GM23338 (cell line): ENCODE data around the gene TSHZ3. TPM values are rescaled to one million over a fixed set of nuclear protein-coding genes. Genes with fewer than 3 reads are reported as not detected.

Source experiments
- ATAC-seq: fragments of 200-7000 bp; cut with Tn5 transposase; 3 replicates; pipeline ENCODE4 v1.9.1; 2020
- DNase-seq: peaks from one replicate; pipeline ENCODE4 v3.0.0-alpha.2; 2015; ENCODE audit warnings: low spot score
- H2AFZ ChIP-seq: fragments of 200-600 bp; sonication (generic); 2 replicates; pipeline ENCODE4 v1.8.0; 2016; ENCODE audit warnings: antibody characterized with exemption, mild to moderate bottlenecking, moderate library complexity
- H3F3A ChIP-seq: fragments of 200-600 bp; sonication (generic); replicated peaks from 2 replicates; pipeline ENCODE4 v1.8.0; 2017; ENCODE audit warnings: antibody characterized with exemption, mixed run types, low read depth
- H3K27ac ChIP-seq: fragments of 200-600 bp; sonication (generic); 2 replicates; pipeline ENCODE4 v1.6.1; 2016; ENCODE audit warnings: low read depth
- H3K27me3 ChIP-seq: fragments of 200-600 bp; sonication (generic); 2 replicates; pipeline ENCODE4 v1.8.0; 2016; ENCODE audit warnings: mild to moderate bottlenecking, mixed run types, moderate library complexity; ENCODE audit not compliant: insufficient read depth
- H3K36me3 ChIP-seq: fragments of 200-600 bp; sonication (generic); 2 replicates; pipeline ENCODE4 v1.8.0; 2016; ENCODE audit warnings: mild to moderate bottlenecking; ENCODE audit not compliant: insufficient read depth
- H3K4me1 ChIP-seq: fragments of 200-600 bp; sonication (generic); 2 replicates; pipeline ENCODE4 v1.8.0; 2016; ENCODE audit warnings: mild to moderate bottlenecking, moderate library complexity; ENCODE audit not compliant: insufficient read depth
- H3K4me2 ChIP-seq: fragments of 200-600 bp; sonication (generic); 2 replicates; pipeline ENCODE4 v1.7.1; 2017; ENCODE audit warnings: mixed run types
- H3K4me3 ChIP-seq: fragments of 200-600 bp; sonication (generic); 2 replicates; pipeline ENCODE4 v1.6.1; 2016; ENCODE audit warnings: mixed run types
- H3K79me2 ChIP-seq: fragments of 200-600 bp; sonication (generic); replicated peaks from 2 replicates; pipeline ENCODE4 v1.8.0; 2017; ENCODE audit warnings: mild to moderate bottlenecking; ENCODE audit not compliant: insufficient read depth
- H3K9me2 ChIP-seq: fragments of 200-600 bp; sonication (generic); 2 replicates; pipeline ENCODE4 v1.8.0; 2017; ENCODE audit not compliant: insufficient read depth
- H4K20me1 ChIP-seq: fragments of 200-600 bp; sonication (generic); replicated peaks from 2 replicates; pipeline ENCODE4 v1.8.0; 2017; ENCODE audit warnings: mild to moderate bottlenecking; ENCODE audit not compliant: insufficient read depth
- H3K27ac Mint-ChIP-seq: 2 replicates; pipeline ENCODE4 v1.8.0; 2020; ENCODE audit warnings: inconsistent platforms, mild to moderate bottlenecking, moderate library complexity, mixed read lengths
- H3K27me3 Mint-ChIP-seq: 3 replicates; pipeline ENCODE4 v1.8.0; 2022; ENCODE audit warnings: low read depth, mild to moderate bottlenecking, moderate library complexity, mixed read lengths, inconsistent platforms; ENCODE audit not compliant: insufficient read depth, poor library complexity
- H3K36me3 Mint-ChIP-seq: 3 replicates; pipeline ENCODE4 v1.8.0; 2021; ENCODE audit warnings: low read depth, mild to moderate bottlenecking, inconsistent platforms, moderate library complexity, mixed read lengths
- H3K4me1 Mint-ChIP-seq: 3 replicates; pipeline ENCODE4 v1.8.0; 2020; ENCODE audit warnings: mild to moderate bottlenecking, inconsistent platforms, mixed read lengths
- H3K4me3 Mint-ChIP-seq: 3 replicates; pipeline ENCODE4 v1.8.0; 2021; ENCODE audit warnings: moderate library complexity, mild to moderate bottlenecking, inconsistent platforms, mixed read lengths
- H3K9me3 Mint-ChIP-seq: 3 replicates; pipeline ENCODE4 v1.8.0; 2020; ENCODE audit warnings: moderate library complexity, mild to moderate bottlenecking, inconsistent platforms, mixed read lengths
- CREB1 ChIP-seq: fragments of 250-450 bp; sonication (Bioruptor Pico); IDR thresholded peaks from 2 replicates; pipeline ENCODE4 v1.5.0; 2020; ENCODE audit warnings: low read depth, mild to moderate bottlenecking, moderate library complexity
- CTCF ChIP-seq, 2 experiments: fragments of 200-600 bp in 1 of 2; sonication (generic) in 1 of 2; conservative IDR thresholded peaks; 2 replicates each; pipeline versions ENCODE4 v1.5.1 to v1.6.1; 2016 to 2017; ENCODE audit warnings: antibody characterized with exemption in 2 of 2, low read depth in 2 of 2, mild to moderate bottlenecking in 2 of 2, moderate library complexity in 1 of 2
- ETS1 ChIP-seq: IDR thresholded peaks from 2 replicates; pipeline ENCODE4 v1.6.1; 2016; ENCODE audit warnings: antibody characterized with exemption
- EZH2 ChIP-seq: fragments of 200-600 bp; sonication (generic); IDR thresholded peaks from one replicate; pipeline ENCODE4 v1.8.0; 2017; ENCODE audit warnings: antibody characterized with exemption, mild to moderate bottlenecking, low read depth; ENCODE audit not compliant: unreplicated experiment
- JUNB ChIP-seq: IDR thresholded peaks from one replicate; pipeline ENCODE4 v1.6.1; 2016; ENCODE audit warnings: antibody characterized with exemption; ENCODE audit not compliant: unreplicated experiment
- NANOG ChIP-seq: IDR thresholded peaks from 2 replicates; pipeline ENCODE4 v1.6.1; 2016; ENCODE audit warnings: antibody characterized with exemption, borderline replicate concordance
- POLR2AphosphoS5 ChIP-seq: IDR thresholded peaks from 2 replicates; pipeline ENCODE4 v1.6.1; 2016; ENCODE audit warnings: antibody characterized with exemption, low read depth
- REST ChIP-seq: IDR thresholded peaks from one replicate; pipeline ENCODE4 v1.6.1; 2018; ENCODE audit warnings: antibody characterized with exemption; ENCODE audit not compliant: unreplicated experiment
- STAT1 ChIP-seq: IDR thresholded peaks from one replicate; pipeline ENCODE4 v1.6.1; 2016; ENCODE audit warnings: antibody characterized with exemption; ENCODE audit not compliant: unreplicated experiment
- ZNF114 ChIP-seq: fragments of 250-450 bp; sonication (Bioruptor Pico); IDR thresholded peaks from 2 replicates; pipeline ENCODE4 v1.5.0; 2020; ENCODE audit warnings: mild to moderate bottlenecking, moderate library complexity
- ZNF331 ChIP-seq: fragments of 250-450 bp; sonication (Bioruptor Pico); IDR thresholded peaks from 2 replicates; pipeline ENCODE4 v1.5.0; 2020; ENCODE audit warnings: low read depth, mild to moderate bottlenecking, moderate library complexity
- polyA plus RNA-seq: library from polyadenylated mRNA; unstranded; fragments of >200 nt; fragmentation: Nextera tagmentation; extraction: Ambion mirVana; gene quantifications from 2 replicates; pipeline ENCODE4 v1.2.1, GENCODE V29; 2016
- total RNA-seq: library from RNA; depleted of rRNA; stranded (reverse); fragments of >200 nt; shearing (Covaris generic); gene quantifications from 2 replicates; pipeline ENCODE4 v1.2.3, GENCODE V29; 2014

TSHZ3 gene
- total and polyA plus RNA-seq, 2 experiments from 2014 or later = 3.8 to 8.9 TPM

- no peak overlapping the region for H3K27ac Mint-ChIP-seq
- Histone ChIP-seq H2AFZ (no peak overlapping the region), H3F3A (no peaks in the 10 kb centered on the region), H3K9me2 (peaks cover 7% of the 10 kb centered on the region; the same call in 1 of the 2 replicates), H3K79me2 (peaks cover 9% of the 10 kb centered on the region; the same call in 1 of the 2 replicates), H4K20me1 (peaks cover 6% of the 10 kb centered on the region; the same call in 1 of the 2 replicates), H3K27me3 (no peaks in the 10 kb centered on the region), H3K4me3 (no peak overlapping the region), H3K27ac (no peak overlapping the region), H3K4me2 (no peak overlapping the region), H3K4me1 (no peaks in the 10 kb centered on the region), H3K36me3 (no peaks in the 10 kb centered on the region)
- H3K4me1 Mint-ChIP-seq = no peaks in the 10 kb centered on the region; the same call in 2 of the 3 replicates
- TF ChIP-seq EZH2 (no peak), ZNF114 (CRISPR knock-in tag) (no peak)
- no peak for ATAC-seq
- H3K36me3 Mint-ChIP-seq = no peaks in the 10 kb centered on the region; the same call in 2 of the 3 replicates
- H3K27me3 Mint-ChIP-seq = peaks cover 1% of the 10 kb centered on the region
- no peak for DNase-seq
- no peak overlapping the region for H3K4me3 Mint-ChIP-seq
- no peaks in the 10 kb centered on the region for H3K9me3 Mint-ChIP-seq
Observed at GRCh38 chr19:31296741-31297390, 52.4 kb downstream of the TSHZ3 start.

GRCh38 chr19:31294189-31294588 lies 55.0 kb downstream of the TSHZ3 start:
- no peaks in the 10 kb centered on the region for H3K4me1 ChIP-seq
- ATAC-seq (no peak), DNase-seq (no peak)
- H4K20me1 ChIP-seq = no peaks in the 10 kb centered on the region
- no peak overlapping the region for H3K27ac ChIP-seq
- no peak overlapping the region for H2AFZ ChIP-seq
- no peaks in the 10 kb centered on the region for H3K9me3 Mint-ChIP-seq
- no peak overlapping the region for H3K4me3 ChIP-seq
- peaks cover 7% of the 10 kb centered on the region; the same call in 1 of the 2 replicates for H3K9me2 ChIP-seq
- H3K27me3 Mint-ChIP-seq = peaks cover 2% of the 10 kb centered on the region
- peaks cover 5% of the 10 kb centered on the region; the same call in 1 of the 2 replicates for H3K79me2 ChIP-seq
- H3K4me3 Mint-ChIP-seq = no peak overlapping the region
- H3K27me3 ChIP-seq = no peaks in the 10 kb centered on the region
- H3F3A ChIP-seq = no peaks in the 10 kb centered on the region
- H3K36me3 Mint-ChIP-seq = no peaks in the 10 kb centered on the region; the same call in 2 of the 3 replicates
- no peak overlapping the region for H3K4me2 ChIP-seq
- TF ChIP-seq EZH2 (no peak), JUNB (no peak), CREB1 (no peak), STAT1 (no peak), ETS1 (no peak), NANOG (no peak), ZNF114 (CRISPR knock-in tag) (no peak)
- no peaks in the 10 kb centered on the region; the same call in 2 of the 3 replicates for H3K4me1 Mint-ChIP-seq
- H3K36me3 ChIP-seq = no peaks in the 10 kb centered on the region
- H3K27ac Mint-ChIP-seq = no peak overlapping the region

- H3K36me3 ChIP-seq = no peaks in the 10 kb centered on the region
- H3K27me3 ChIP-seq = no peaks in the 10 kb centered on the region
- Mint-ChIP-seq H3K4me1 (no peaks in the 10 kb centered on the region), H3K27ac (no peak overlapping the region), H3K36me3 (no peaks in the 10 kb centered on the region; the same call in 2 of the 3 replicates), H3K4me3 (no peak overlapping the region), H3K9me3 (no peaks in the 10 kb centered on the region), H3K27me3 (peaks cover 3% of the 10 kb centered on the region)
- H3F3A ChIP-seq = no peaks in the 10 kb centered on the region
- no peak overlapping the region for H3K4me3 ChIP-seq
- ATAC-seq (no peak), DNase-seq (no peak)
- peaks cover 5% of the 10 kb centered on the region; the same call in 1 of the 2 replicates for H3K79me2 ChIP-seq
- H2AFZ ChIP-seq = no peak overlapping the region
- H3K4me2 ChIP-seq = no peak overlapping the region
- H4K20me1 ChIP-seq = no peaks in the 10 kb centered on the region
- no peak overlapping the region for H3K27ac ChIP-seq
- H3K9me2 ChIP-seq = peaks cover 7% of the 10 kb centered on the region; the same call in 1 of the 2 replicates
- no peaks in the 10 kb centered on the region for H3K4me1 ChIP-seq
- TF ChIP-seq JUNB = no peak
- no peak for TF ChIP-seq NANOG
- TF ChIP-seq CTCF (conservative IDR thresholded peaks at IDR 0.05; ENCODE audit: low read depth in 2 of 2) = no peak
- TF ChIP-seq CREB1 = no peak
- no peak for TF ChIP-seq REST
- TF ChIP-seq POLR2AphosphoS5 = no peak
- TF ChIP-seq ZNF331 (CRISPR knock-in tag) = no peak
Observed at GRCh38 chr19:31292639-31293185, 56.5 kb downstream of the TSHZ3 start.
